Lower lobe of right lung (tissue), 2 donors: ENCODE measurements around the gene PRKCZ. TPM values are rescaled to one million over a fixed set of nuclear protein-coding genes. Genes with fewer than 3 reads are reported as not detected.

Experiments used
- ATAC-seq, 2 donors: fragments of 200-7000 bp; cut with Tn5 transposase; one replicate each; pipeline ENCODE4 v1.9.1; 2020 to 2022; ENCODE audit warnings: mild to moderate bottlenecking in 2 of 2, moderate library complexity in 2 of 2
- DNase-seq: peaks from one replicate; pipeline ENCODE4 v3.0.0-alpha.2; 2020
- H3K27ac ChIP-seq: fragments of 200-600 bp; one replicate; pipeline ENCODE4 v1.8.0; 2022
- H3K27me3 ChIP-seq: fragments of 200-600 bp; one replicate; pipeline ENCODE4 v1.8.0; 2022; ENCODE audit warnings: low read depth
- H3K36me3 ChIP-seq: fragments of 200-600 bp; one replicate; pipeline ENCODE4 v1.8.0; 2022; ENCODE audit warnings: mild to moderate bottlenecking
- H3K4me1 ChIP-seq: fragments of 200-600 bp; one replicate; pipeline ENCODE4 v1.8.0; 2022
- H3K4me3 ChIP-seq: fragments of 200-600 bp; one replicate; pipeline ENCODE4 v1.8.0; 2022; ENCODE audit warnings: mild to moderate bottlenecking
- H3K9me3 ChIP-seq: fragments of 200-600 bp; one replicate; pipeline ENCODE4 v1.8.0; 2022
- intact Hi-C: fragments of 100-400 bp; cut with DNase I; formaldehyde crosslinking; loops from one replicate; pipeline ENCODE4 v1.11.0; 2022
- total RNA-seq: library from RNA; stranded (reverse); fragmentation: NEBNext Ultra II Directional; extraction: Animal tissue kit (Norgen Biotek cat#: 25700); gene quantifications from one replicate; pipeline ENCODE4 v1.2.1, GENCODE V29; 2021
- TF ChIP-seq, protein P1 (sequence below): fragments of 200-600 bp; IDR thresholded peaks from one replicate; pipeline ENCODE4 v1.8.0; 2022; ENCODE audit warnings: antibody characterized with exemption, mild to moderate bottlenecking
- donor health status: DM: no; HTN: yes; CAD: no; lungs with severe emphysema.

The PRKCZ gene
- total RNA-seq, 1 donor from 2014 or later = 97.6 TPM

DNA sequence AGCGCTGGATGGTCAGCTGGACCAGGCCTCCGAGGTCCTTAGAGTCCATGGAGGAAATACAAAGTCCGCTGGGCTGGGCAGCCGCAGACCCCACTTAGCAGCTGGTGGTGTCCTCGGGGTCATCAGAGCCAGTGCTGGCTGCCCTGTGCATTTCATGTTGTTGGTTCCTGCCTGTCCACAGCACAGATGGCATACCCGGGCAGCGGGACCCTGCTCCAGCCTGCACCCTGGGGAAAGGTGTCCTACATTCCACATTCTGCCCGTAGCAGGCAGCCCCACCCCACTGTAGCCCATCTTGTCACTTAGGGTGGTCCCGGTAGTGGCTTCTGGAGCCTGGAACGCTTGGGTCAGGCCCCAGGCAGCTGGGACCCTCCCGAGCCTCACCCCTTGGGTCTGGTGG lies 19.8 kb downstream of the PRKCZ start:
- intact Hi-C loops = no loop called here
- Histone ChIP-seq H3K4me1 (no peaks in the 10 kb centered on the region), H3K36me3 (peaks cover 15% of the 10 kb centered on the region), H3K9me3 (no peaks in the 10 kb centered on the region), H3K27ac (no peak overlapping the region), H3K4me3 (no peak overlapping the region), H3K27me3 (no peaks in the 10 kb centered on the region)
- TF ChIP-seq, protein P1, sequence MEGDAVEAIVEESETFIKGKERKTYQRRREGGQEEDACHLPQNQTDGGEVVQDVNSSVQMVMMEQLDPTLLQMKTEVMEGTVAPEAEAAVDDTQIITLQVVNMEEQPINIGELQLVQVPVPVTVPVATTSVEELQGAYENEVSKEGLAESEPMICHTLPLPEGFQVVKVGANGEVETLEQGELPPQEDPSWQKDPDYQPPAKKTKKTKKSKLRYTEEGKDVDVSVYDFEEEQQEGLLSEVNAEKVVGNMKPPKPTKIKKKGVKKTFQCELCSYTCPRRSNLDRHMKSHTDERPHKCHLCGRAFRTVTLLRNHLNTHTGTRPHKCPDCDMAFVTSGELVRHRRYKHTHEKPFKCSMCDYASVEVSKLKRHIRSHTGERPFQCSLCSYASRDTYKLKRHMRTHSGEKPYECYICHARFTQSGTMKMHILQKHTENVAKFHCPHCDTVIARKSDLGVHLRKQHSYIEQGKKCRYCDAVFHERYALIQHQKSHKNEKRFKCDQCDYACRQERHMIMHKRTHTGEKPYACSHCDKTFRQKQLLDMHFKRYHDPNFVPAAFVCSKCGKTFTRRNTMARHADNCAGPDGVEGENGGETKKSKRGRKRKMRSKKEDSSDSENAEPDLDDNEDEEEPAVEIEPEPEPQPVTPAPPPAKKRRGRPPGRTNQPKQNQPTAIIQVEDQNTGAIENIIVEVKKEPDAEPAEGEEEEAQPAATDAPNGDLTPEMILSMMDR = no peak
- no peak for DNase-seq
- ATAC-seq = no peak

DNA sequence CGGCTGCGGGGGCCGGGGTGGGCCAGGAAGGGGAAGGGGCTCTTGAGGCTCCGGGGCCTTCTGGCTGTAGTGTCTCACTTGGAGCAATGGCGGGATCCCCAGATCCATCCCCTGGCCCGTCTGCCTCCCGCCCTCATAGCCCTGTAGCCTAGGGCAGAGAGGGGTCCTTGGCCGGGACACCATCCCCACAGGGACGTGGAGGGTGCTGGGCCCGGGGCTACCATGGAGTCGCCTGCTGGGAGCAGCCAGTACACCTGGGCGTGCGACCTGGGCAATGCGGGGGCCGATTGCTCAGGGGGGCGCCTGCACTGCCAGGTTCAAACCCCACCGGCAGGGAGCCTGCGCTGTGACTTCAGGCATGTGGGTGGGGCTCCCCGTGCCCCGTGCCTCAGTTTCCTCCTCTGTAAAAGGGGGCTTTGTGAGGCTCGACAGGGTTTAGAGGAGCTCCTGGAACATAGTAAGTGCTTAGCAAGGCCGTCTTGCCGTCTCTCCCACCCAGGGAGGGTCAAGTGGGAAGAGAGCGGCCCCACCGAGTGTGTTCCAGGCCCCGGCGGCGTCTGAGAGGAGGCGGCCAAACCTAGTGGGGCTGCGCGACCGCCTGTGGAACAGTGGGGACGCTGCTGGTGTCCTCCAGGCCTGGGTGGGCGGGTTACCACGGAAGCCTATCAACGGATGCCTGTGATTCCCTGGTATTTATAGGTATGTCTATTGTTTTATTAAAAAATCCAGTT lies 20.8 kb downstream of the PRKCZ start:
- Histone ChIP-seq H3K4me1 (no peaks in the 10 kb centered on the region), H3K9me3 (no peaks in the 10 kb centered on the region), H3K27me3 (no peaks in the 10 kb centered on the region), H3K27ac (no peak overlapping the region), H3K36me3 (peaks cover 15% of the 10 kb centered on the region), H3K4me3 (no peak overlapping the region)
- DNase-seq (no peak), ATAC-seq (no peak)
- intact Hi-C loops = no loop called here
- TF ChIP-seq, protein P1 = no peak

GRCh38 chr1:2072109-2072806 lies 22.0 kb downstream of the PRKCZ start:
- no peaks in the 10 kb centered on the region for H3K9me3 ChIP-seq
- peaks cover 15% of the 10 kb centered on the region for H3K36me3 ChIP-seq
- H3K4me3 ChIP-seq = no peak overlapping the region
- H3K27me3 ChIP-seq = no peaks in the 10 kb centered on the region
- no peak for DNase-seq
- H3K27ac ChIP-seq = no peak overlapping the region
- intact Hi-C loops = no loop called here
- TF ChIP-seq, protein P1 = no peak
- H3K4me1 ChIP-seq = no peaks in the 10 kb centered on the region
- no peak for ATAC-seq

- ATAC-seq = no peak
- intact Hi-C loops = no loop called here
- Histone ChIP-seq H3K36me3 (peaks cover 15% of the 10 kb centered on the region), H3K27me3 (no peaks in the 10 kb centered on the region), H3K9me3 (peaks cover 5% of the 10 kb centered on the region), H3K4me1 (no peaks in the 10 kb centered on the region), H3K27ac (no peak overlapping the region), H3K4me3 (no peak overlapping the region)
- no peak for DNase-seq
- TF ChIP-seq, protein P1 = no peak
Measured at GRCh38 chr1:2072891-2073290, 22.7 kb downstream of the PRKCZ start.

DNA sequence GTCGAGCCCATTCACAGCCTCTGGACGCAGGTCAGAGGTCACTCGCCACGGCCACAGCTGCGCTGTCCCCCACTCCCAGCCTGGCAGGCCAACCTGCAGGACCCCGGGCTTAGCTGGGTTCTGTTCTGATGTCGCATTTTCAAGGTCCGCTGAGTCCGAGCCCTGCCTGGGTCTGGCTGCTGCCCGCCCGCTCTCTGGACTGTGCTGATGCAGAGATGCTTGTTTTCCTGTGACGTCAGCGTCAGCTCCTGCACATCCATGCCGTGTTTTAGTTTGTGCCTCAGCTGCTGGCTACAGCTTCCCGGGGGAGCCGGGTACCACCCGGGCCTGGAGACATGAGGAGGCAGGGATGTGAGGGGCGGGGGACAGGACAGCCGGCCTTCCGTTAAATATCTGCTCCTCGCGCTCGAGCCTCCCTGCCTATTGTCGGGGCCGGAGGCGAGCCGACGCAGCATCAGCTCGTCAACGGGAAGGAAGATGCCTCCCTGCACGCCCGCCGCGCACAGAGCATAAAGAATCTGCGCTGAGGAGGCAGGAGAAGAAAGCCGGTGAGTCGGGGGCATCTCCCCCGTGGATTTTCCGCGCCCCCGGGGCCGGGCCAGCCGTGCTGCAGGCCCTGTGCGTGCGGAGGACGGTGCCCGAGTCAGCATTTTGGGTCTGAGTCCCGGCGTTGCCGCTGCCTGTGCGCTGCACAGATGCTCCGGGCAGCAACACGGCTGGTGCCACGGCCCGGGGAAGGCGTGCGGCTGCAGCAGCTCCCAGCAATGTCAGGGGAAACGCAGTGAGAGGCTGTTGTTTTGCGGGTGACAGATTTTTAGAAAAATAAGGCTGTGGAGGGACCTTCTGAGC lies 23.4 kb downstream of the PRKCZ start:
- H3K27ac ChIP-seq = no peak overlapping the region
- no peak for ATAC-seq
- intact Hi-C loops = no loop called here
- H3K4me3 ChIP-seq = no peak overlapping the region
- H3K27me3 ChIP-seq = no peaks in the 10 kb centered on the region
- no peak for DNase-seq
- TF ChIP-seq, protein P1 = no peak
- peaks cover 12% of the 10 kb centered on the region for H3K9me3 ChIP-seq
- H3K36me3 ChIP-seq = peaks cover 9% of the 10 kb centered on the region
- H3K4me1 ChIP-seq = no peaks in the 10 kb centered on the region
